Cardiac muscle cell (in vitro differentiated cells and primary cell): ENCODE results near the gene KCNQ1. TPM values are rescaled to one million over a fixed set of nuclear protein-coding genes. Genes with fewer than 3 reads are reported as not detected.

Experiments
- DNase-seq, 2 donors: peaks; one replicate each; pipeline versions ENCODE4 v3.0.0 to v3.0.0-alpha.2; 2010 to 2017; ENCODE audit warnings: low read depth in 1 of 2, low spot score in 1 of 2
- H3K27ac ChIP-seq: fragments of 200-600 bp; sonication (generic); 2 replicates; pipeline ENCODE4 v1.5.1; 2016
- H3K27me3 ChIP-seq: fragments of 200-600 bp; sonication (generic); 2 replicates; pipeline ENCODE4 v1.6.0; 2016; ENCODE audit warnings: control low read depth
- H3K36me3 ChIP-seq: fragments of 200-600 bp; sonication (generic); 2 replicates; pipeline ENCODE4 v1.5.1; 2016; ENCODE audit warnings: control low read depth
- H3K4me1 ChIP-seq: fragments of 200-600 bp; sonication (generic); 2 replicates; pipeline ENCODE4 v1.8.1; 2017; ENCODE audit warnings: low read depth, mild to moderate bottlenecking, mixed run types
- H3K4me3 ChIP-seq: fragments of 200-600 bp; sonication (generic); 2 replicates; pipeline ENCODE4 v1.5.1; 2016; ENCODE audit warnings: mild to moderate bottlenecking
- H3K9me3 ChIP-seq: fragments of 200-600 bp; sonication (generic); 2 replicates; pipeline ENCODE4 v1.5.1; 2017; ENCODE audit warnings: low read depth, mild to moderate bottlenecking, control low read depth
- CTCF ChIP-seq: IDR thresholded peaks from 2 replicates; pipeline ENCODE4 v1.5.1; 2012; ENCODE audit warnings: low read depth, mild to moderate bottlenecking, low read length
- polyA plus RNA-seq: library from polyadenylated mRNA; unstranded; fragments of >200 nt; fragmentation: Nextera tagmentation; extraction: Ambion mirVana; gene quantifications from 2 replicates; pipeline ENCODE4 v1.2.1, GENCODE V29; 2016
- total RNA-seq: library from RNA; depleted of rRNA; stranded (reverse); fragments of >200 nt; gene quantifications from 2 replicates; pipeline ENCODE4 v1.2.3, GENCODE V29; 2016

Gene KCNQ1
- total and polyA plus RNA-seq, 2 experiments from 2014 or later: 13.9 to 18.6 TPM

GRCh38 chr11:2799881-2800654, 355.3 kb downstream of the KCNQ1 start:
- Histone ChIP-seq H3K4me3 (no peak overlapping the region), H3K36me3 (no peaks in the 10 kb centered on the region), H3K9me3 (no peaks in the 10 kb centered on the region), H3K4me1 (peaks cover 6% of the 10 kb centered on the region), H3K27ac (no peak overlapping the region), H3K27me3 (no peaks in the 10 kb centered on the region)
- DNase-seq: no peak
- TF ChIP-seq CTCF: no peak

- peaks cover 6% of the 10 kb centered on the region for H3K4me1 ChIP-seq
- H3K27me3 ChIP-seq: no peaks in the 10 kb centered on the region
- no peak for DNase-seq
Observed at GRCh38 chr11:2800655-2801531, 356.1 kb downstream of the KCNQ1 start.

DNA sequence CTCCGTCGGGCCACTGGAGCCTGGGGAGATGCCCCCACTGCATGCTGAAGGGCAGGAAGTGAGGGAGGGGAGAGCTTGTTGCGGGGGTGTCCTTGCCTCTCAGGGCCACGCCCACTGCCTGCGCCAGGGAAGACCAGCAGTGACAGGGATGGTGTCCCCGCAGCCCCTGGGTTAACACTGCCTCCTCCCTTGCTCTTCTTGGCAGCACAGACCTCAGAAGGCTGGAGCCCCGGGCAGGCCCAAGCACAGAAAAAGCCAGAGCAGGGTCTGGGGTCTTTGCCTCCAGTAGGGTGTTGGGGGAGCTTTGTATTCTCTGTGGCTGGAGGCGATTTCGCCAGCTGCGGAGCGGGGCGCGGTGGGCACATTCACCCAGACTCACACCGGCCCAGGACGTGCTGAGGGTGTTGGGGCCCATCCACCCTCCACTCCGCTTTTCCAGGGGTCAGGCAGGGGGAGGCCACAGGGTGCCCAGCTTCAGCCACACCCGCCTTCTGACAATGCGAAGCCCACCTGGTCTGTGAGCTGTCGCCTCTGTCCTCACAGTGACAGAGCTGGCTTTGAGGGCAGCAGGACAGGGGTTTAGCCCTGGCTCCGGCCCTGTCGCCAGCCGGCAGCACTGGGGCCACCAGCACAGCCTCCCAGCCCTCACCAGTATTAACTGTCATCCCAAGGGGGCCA, 357.0 kb downstream of the KCNQ1 start:
- peaks cover 6% of the 10 kb centered on the region for H3K4me1 ChIP-seq
- no peak overlapping the region for H3K27ac ChIP-seq
- TF ChIP-seq CTCF: no peak
- H3K9me3 ChIP-seq: no peaks in the 10 kb centered on the region
- DNase-seq: no peak
- H3K36me3 ChIP-seq: no peaks in the 10 kb centered on the region
- no peak overlapping the region for H3K4me3 ChIP-seq
- no peaks in the 10 kb centered on the region for H3K27me3 ChIP-seq

More at GRCh38 chr11:2800655-2801531, 356.1 kb downstream of the KCNQ1 start:
- H3K9me3 ChIP-seq: no peaks in the 10 kb centered on the region
- TF ChIP-seq CTCF: no peak
- no peak overlapping the region for H3K27ac ChIP-seq
- H3K4me3 ChIP-seq: no peak overlapping the region
- H3K36me3 ChIP-seq: no peaks in the 10 kb centered on the region

DNA sequence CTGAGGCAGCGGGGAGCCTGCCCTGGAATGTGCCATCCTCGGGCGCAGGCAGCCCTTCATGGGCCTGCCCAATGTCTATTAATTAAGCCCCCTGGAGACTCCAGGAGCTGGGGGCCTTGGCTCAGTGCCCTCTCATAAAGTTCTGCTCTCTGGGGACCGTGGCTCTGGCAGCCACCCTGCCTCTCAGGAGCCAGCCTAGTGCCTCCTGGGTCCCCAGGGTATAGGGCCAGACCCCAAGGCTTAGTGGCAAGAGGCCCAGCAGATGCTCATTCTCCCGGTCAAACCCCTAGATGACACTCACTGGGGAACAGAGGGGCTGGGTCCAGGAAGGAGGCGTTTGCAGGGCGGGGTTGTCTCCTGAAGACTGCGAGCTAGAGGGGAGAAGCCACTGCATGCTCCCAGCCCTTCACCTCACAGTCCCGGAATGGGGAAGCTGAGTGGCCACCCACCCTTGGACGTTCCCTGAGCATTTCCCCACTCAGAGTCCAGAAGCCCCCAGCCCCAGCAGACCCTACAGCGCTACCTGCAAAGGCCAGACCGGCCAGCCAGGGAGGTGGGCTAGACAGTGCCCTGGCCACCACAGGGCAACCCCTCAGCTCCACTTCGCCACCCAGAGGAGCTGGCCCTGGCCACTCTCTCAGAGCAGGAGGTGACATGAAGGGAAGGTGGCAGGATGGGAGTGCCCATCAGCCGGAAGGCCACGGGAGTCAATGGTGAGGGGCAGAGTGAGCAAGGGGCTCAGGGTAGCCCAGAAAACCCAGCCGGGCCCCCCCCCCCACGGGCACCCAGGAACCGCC, 357.8 kb downstream of the KCNQ1 start:
- no peak for TF ChIP-seq CTCF
- no peaks in the 10 kb centered on the region for H3K9me3 ChIP-seq
- no peaks in the 10 kb centered on the region for H3K27me3 ChIP-seq
- no peak for DNase-seq
- no peak overlapping the region for H3K4me3 ChIP-seq
- no peaks in the 10 kb centered on the region for H3K36me3 ChIP-seq
- peaks cover 6% of the 10 kb centered on the region for H3K4me1 ChIP-seq
- no peak overlapping the region for H3K27ac ChIP-seq
